GM12892 (cell line): ENCODE data around the gene DDO.

Source experiments
- DNase-seq: peaks from one replicate; pipeline ENCODE4 v3.0.0; 2011; ENCODE audit not compliant: insufficient read length
- FAIRE-seq: peaks from 2 replicates; lab custom pipeline; 2011; peaks lifted over from hg19 to GRCh38; lab: Jason Lieb, UNC
- POLR2A ChIP-seq: IDR thresholded peaks from 2 replicates; pipeline ENCODE4 v1.6.1; 2011; ENCODE audit warnings: low read depth, low read length, control low read depth
- POLR2AphosphoS5 ChIP-seq: IDR thresholded peaks from 2 replicates; pipeline ENCODE4 v1.6.1; 2011; ENCODE audit warnings: low read depth, low read length, control low read depth
- TAF1 ChIP-seq: IDR thresholded peaks from 2 replicates; pipeline ENCODE4 v1.6.1; 2011; ENCODE audit warnings: low read depth, mild to moderate bottlenecking, control low read depth, low read length, borderline replicate concordance

DDO gene

DNA sequence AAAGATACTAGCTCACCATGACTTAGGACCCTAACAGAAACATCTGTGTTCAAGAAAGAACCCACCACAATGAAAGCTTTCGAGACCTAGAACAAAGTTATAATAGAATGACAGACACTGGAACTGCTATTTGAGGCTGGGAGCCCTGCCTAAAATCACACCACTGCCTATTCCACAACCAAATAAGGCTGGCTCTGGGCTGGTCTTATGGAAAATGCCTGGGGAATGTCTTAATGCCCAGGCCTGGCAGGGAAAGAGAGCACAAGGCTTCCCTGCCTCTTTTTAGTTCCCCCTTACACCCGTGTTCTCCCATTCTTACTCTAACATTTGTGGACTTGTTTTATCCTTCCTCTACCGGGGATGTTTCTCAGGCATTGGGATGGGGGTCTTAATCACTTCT is 51.6 kb downstream of the DDO start:
- FAIRE-seq (no peak), DNase-seq (no peak)
- no peak for TF ChIP-seq TAF1
- no peak for TF ChIP-seq POLR2A
- no peak for TF ChIP-seq POLR2AphosphoS5

DNA sequence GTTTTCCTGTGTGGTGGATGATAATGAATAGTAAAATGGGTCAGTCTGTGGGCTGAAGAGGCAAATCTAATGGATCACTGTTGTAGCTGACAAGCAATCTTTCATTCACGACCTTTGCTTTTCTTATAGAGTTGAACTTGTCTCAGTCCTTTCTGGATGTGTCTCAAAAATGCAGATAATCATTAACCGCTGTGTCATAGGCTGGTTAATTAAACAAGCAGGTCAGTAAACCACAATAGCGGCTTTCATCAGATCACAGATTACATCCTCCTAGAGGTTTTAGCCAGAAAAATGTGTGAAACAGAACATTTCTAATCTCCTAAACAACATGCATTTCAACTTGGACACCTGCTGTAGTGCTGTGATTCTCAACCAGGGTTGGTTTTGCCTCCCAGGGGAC is 54.7 kb downstream of the DDO start:
- TF ChIP-seq POLR2AphosphoS5 = no peak
- TF ChIP-seq POLR2A = no peak
- no peak for TF ChIP-seq TAF1
- no peak for FAIRE-seq

DNA sequence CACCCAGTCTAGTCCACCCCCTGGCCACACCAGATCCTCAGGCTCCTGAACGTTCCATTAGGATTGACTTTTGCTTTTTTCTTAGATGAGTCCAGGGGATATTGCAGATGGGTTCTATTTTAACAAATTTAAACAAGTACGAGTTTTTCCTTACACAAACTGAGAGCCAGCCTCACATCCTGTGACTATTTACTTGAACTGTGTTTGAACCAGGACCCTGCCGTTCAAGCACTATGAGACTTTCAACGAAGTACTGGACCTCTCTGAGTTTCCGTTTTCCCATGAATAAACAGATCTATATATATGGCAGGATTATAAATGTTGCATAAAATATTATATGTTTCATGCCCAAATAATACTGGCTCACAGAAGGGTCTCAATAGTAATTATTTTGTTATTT is 55.8 kb downstream of the DDO start:
- TF ChIP-seq TAF1 (no peak), POLR2A (no peak), POLR2AphosphoS5 (no peak)
- DNase-seq (no peak), FAIRE-seq (no peak)

More for the DNA sequence above, 54.7 kb downstream of the DDO start:
- no peak for DNase-seq

DNA sequence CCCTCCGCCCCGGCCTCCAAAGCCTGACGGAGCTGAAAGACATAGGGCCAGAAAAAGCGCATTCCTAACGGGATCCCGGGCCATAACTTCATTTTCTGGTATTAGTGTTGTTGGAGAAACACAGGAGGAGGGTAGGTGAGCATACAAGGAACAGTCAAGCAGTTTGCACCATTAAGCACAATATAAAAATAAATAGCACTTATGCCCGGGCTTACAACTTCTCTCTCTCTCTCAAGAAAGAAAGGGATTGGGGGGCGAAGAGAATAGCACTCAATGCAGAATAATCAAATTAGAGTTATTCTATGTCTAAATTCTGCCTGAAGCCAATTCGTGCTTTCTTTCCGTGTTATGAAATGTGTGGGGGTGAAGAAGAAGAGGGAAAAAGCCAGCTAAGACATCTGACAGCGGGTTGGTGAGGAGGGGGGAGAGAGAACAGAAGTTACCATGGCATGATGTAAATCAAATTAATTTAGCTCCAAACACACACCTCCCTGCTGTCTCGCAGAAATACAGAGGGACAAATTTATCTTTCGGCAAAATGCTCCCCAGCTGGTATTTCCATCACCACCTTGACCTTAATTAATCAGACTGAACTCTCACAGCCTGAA is 56.7 kb downstream of the DDO start:
- no peak for FAIRE-seq
- no peak for DNase-seq
- TF ChIP-seq TAF1 = no peak
- no peak for TF ChIP-seq POLR2A
- TF ChIP-seq POLR2AphosphoS5 = no peak

DNA sequence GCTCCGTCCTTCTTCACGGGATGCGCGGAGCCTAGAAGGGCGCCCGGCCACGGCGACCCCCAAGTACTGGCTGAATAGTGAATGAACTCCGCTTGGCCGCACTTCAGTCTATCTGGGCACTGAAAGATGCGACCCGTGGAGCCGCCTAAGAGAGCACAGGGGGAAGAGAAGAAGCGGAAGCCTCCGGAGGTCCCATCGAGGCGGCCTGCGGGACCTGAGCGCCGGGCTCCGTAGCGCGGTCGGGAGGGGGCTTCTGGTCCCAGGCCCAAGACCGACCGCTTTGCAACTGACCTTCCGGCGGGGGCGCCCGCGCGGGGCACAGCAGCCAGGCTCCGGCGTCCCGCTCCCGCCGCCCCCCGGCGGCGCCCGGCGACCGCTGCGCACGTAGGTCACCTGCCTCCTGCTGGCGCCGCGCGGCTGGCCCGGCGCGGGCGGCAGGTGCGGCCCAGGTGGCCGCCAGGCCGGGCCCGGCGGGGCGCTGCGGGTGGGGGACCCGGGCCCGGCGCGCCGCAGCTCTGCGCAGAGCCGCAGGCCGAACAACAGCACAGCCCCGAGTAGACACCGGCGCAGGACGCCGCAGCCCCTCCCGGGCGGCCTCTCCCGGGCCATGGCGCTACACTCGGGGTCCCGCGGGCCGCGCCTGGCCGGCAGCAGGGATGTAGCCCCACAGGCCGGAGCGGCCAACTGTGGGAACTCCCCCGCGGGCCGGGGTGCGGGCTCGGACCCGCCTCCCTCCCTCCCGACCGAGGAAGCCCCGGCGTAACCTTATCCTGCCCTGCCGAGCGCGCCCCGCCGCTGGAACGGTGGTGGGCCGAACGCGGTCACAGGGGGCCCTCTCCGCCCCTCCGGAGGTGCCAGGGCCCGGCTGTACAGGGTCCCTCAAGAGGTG is 57.5 kb downstream of the DDO start, which contains the start of gene METTL24:
Gene METTL24 (minus strand): TSS at position 686 of the 889 bp plus-strand sequence. CDS start 77 bp downstream, at position 609.
- DNase-seq = peak; percentile 12
- FAIRE-seq = no peak
- TF ChIP-seq TAF1 = no peak
- no peak for TF ChIP-seq POLR2AphosphoS5
- no peak for TF ChIP-seq POLR2A

DNA sequence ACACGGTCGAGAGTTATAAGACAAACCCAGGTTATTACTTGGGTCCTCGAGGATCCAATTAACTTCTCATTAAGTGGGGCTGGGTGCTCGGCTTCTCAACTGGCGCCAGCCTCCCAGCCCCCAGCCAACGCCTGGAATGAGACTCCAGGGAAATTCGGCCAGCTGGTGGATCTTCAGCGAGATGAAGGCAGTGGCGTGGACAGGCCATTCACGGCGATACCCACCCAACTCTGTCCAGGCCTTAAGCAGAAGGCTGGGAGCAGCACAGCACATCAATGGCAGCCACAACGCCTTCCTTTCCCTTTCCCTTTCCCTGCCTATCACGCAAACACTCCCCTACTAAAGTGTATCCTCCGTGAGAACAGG is 58.1 kb downstream of the DDO start:
- DNase-seq = no peak
- no peak for FAIRE-seq
- no peak for TF ChIP-seq POLR2A
- no peak for TF ChIP-seq TAF1
- no peak for TF ChIP-seq POLR2AphosphoS5

DNA sequence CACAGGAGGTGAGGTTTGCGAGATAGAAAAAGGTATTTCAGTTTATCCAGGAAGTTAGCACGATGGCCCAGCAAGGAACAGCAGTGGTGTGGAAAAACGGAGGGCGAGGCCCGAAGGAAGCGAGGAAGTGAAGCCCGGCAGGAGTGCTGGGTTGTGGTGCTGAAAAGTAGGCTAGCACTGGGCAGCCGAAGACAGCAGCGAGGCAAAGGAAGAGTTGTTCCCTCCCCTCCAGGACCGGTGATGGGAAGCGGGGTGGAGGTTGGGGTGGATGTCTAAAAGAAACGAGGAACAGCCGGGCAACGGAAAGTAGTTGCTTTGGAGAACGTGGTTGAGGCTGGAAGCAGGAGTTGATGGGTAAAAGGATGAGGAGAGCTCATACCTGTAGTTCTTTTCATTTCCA is 58.6 kb downstream of the DDO start:
- FAIRE-seq (no peak), DNase-seq (no peak)
- TF ChIP-seq TAF1 (no peak), POLR2AphosphoS5 (no peak), POLR2A (no peak)

DNA sequence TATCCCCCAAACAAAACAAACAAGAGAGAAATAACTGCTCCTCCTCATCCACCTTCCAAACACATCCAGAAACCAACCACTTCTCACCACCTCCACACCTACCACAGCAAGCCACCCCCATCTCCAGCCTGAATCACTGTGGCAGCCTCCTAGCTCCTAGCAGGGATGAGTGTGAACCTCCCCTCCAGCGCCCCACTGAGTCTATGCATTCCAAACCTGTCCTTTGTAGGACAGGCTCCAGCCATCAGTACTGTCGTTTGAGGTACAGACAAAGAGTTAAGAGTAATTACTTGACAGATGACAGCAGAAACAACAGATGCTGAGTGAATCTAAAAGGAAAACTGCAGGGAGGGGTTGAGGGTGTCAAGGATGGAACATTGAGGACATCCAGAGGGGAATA is 59.6 kb downstream of the DDO start:
- no peak for FAIRE-seq
- DNase-seq = no peak

DNA sequence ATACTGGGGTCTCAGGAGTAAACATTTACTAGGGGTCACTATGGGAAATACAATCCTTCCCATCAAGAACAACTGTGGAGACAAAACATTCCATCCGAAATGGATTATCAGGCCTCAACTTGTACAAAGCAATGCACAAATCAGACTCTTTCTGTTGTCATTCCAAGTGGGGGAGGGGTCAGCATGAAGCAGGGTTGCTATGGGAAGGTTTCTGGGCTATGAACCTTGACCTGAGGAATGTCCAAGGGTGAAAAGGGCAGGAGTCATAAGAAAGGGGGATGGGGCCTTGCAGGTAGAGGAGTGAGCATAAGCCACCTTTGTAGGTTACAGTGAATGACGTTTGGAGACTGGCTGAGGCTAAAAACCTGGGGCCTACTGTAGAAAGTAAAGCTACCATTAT is 60.4 kb downstream of the DDO start:
- DNase-seq (no peak), FAIRE-seq (no peak)
- no peak for TF ChIP-seq TAF1
- no peak for TF ChIP-seq POLR2AphosphoS5
- TF ChIP-seq POLR2A = no peak

More for the DNA sequence above, 59.6 kb downstream of the DDO start:
- TF ChIP-seq POLR2A (no peak), POLR2AphosphoS5 (no peak), TAF1 (no peak)

DNA sequence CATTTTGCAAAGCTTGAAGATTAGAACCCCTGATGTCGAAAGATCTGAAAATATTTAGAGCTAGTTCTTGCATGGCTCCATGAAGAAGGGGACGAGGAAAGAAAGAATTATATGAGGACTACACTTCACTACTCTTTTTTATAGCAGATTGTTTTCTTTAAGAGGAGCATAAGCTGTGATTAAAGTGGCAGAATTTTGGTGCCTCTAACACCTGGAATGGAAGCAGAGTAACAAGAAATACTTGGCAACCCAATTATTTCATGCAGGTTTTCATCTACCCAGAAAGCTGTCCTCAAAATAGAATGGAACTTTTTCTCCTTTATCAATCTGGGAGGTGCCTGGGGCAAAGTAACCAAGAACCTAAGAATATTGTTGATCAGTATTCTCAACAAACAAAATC is 61.2 kb downstream of the DDO start:
- DNase-seq (no peak), FAIRE-seq (no peak)
- TF ChIP-seq TAF1 (no peak), POLR2AphosphoS5 (no peak), POLR2A (no peak)

DNA sequence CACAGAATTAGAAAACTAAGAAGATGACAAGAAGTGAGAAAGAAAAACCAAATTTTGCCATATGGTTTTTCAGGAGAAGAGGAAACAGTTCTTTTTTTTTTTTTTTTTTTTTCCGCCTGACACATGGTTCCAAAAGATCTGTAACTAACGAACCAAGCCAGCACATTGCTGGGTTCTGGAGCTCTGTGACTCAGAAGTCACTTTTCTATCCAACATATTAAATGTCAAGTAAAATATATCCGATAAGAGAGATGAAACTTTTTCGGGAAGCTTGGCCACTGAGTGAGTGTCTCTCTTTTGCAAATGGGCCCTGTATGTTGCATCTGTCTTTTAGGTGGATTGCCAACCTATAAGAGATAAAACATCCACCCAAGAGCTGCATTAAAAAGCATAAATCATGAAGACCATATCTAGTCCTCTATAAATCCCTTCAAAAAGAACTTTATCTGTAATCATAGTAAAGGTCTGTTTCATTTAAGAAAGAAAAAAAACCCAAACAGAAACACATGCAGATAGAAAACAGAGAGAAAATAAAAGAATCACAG is 61.8 kb downstream of the DDO start:
- DNase-seq (no peak), FAIRE-seq (no peak)
- TF ChIP-seq TAF1 (no peak), POLR2AphosphoS5 (no peak), POLR2A (no peak)
